Calu3 (cell line): Measurements from ENCODE around the gene SWI5. TPM values are rescaled to one million over a fixed set of nuclear protein-coding genes. Genes with fewer than 3 reads are reported as not detected.

Experiments used
- BruUV-seq: library from RNA; stranded (reverse); fragments of 400-500 nt; replicated peaks from 2 replicates; lab custom pipeline; 2021; lab: Mats Ljungman, UMichigan
- CTCF ChIA-PET: fragments of 300-600 bp; sonication (Branson Sonifier 250); formaldehyde crosslinking; loops from one replicate; lab custom pipeline; 2022; ENCODE audit warnings: antibody characterized with exemption; lab: Charles Lee
- DNase-seq: peaks from one replicate; pipeline ENCODE4 v3.0.0; 2022
- H3K27ac Mint-ChIP-seq: one replicate; pipeline ENCODE4 v1.8.0; 2022; ENCODE audit warnings: mixed read lengths; ENCODE audit not compliant: unreplicated experiment
- H3K27me3 Mint-ChIP-seq: one replicate; pipeline ENCODE4 v1.8.0; 2022; ENCODE audit warnings: mixed read lengths; ENCODE audit not compliant: unreplicated experiment
- H3K36me3 Mint-ChIP-seq: one replicate; pipeline ENCODE4 v1.8.0; 2022; ENCODE audit warnings: mild to moderate bottlenecking, moderate library complexity, mixed read lengths; ENCODE audit not compliant: insufficient read depth, unreplicated experiment
- H3K4me1 Mint-ChIP-seq: one replicate; pipeline ENCODE4 v1.8.0; 2022; ENCODE audit warnings: mild to moderate bottlenecking, low read depth, mixed read lengths; ENCODE audit not compliant: unreplicated experiment
- H3K4me3 Mint-ChIP-seq: one replicate; pipeline ENCODE4 v1.8.0; 2022; ENCODE audit warnings: mild to moderate bottlenecking, low read depth, moderate library complexity, mixed read lengths; ENCODE audit not compliant: unreplicated experiment
- H3K9me3 Mint-ChIP-seq: one replicate; pipeline ENCODE4 v1.8.0; 2022; ENCODE audit warnings: low read depth, mixed read lengths; ENCODE audit not compliant: unreplicated experiment
- CTCF ChIP-seq: fragments of 200-600 bp; IDR thresholded peaks from one replicate; pipeline ENCODE4 v1.8.0; 2022; ENCODE audit warnings: antibody characterized with exemption; ENCODE audit not compliant: unreplicated experiment
- intact Hi-C: fragments of 100-400 bp; cut with micrococcal nuclease; formaldehyde crosslinking; loops from one replicate; pipeline ENCODE4 v1.10.0; 2022; ENCODE audit not compliant: unreplicated experiment
- total RNA-seq: library from RNA; stranded (reverse); gene quantifications from 2 replicates; pipeline ENCODE4 v1.2.3, GENCODE V29; 2022

SWI5 gene
- total RNA-seq, 1 experiment from 2014 or later, result 9.6 TPM

DNA sequence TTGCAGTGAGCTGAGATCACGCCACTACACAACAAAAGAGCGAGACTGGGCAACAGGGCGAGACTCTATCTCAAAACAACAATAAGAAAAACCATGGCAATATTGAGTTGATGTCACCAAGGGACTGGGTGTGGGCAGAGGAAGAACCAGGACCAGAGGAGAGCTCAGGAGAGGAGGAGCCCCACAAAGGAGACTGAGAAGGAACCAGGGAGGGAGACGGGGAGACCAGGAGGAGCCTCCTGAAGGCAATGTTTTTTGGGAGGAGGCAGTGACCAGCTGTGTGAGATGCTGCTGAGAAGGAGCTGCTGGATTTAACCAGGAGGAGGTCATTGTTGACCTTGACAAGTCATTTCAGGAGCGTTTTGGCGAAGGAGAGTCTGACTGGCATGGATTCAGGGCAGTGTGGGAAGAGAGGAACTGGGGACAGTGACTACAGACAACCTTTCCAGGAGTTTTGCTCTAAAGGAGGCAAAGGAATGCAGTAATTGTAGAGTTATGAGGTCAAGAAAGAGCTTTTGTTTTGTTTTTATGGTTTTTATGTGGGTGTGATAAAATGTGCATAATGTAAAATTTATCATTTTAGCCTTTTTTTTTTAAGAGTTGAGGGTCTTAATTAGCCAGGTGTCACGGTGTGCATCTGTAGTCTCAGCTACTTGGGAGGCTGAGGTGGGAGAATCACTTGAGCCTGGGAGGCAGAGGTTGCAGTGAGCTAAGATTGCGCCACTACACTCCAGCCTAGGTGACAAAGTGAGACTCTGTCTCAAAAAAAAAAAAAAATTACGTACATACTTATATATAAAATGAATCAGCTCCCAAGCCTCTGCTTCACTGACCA lies 28.3 kb downstream of the SWI5 start:
- Mint-ChIP-seq H3K27ac (peak overlapping the region; percentile 42), H3K4me1 (no peaks in the 10 kb centered on the region), H3K36me3 (peaks cover 20% of the 10 kb centered on the region), H3K27me3 (no peaks in the 10 kb centered on the region), H3K4me3 (no peak overlapping the region), H3K9me3 (no peaks in the 10 kb centered on the region)
- CTCF ChIA-PET, result interaction anchor here (0.6 kb wide), 1 partner anchor 17 kb away, joined by 5 read pairs; no protein-coding TSS in a partner anchor
- no peak for DNase-seq
- no peak for TF ChIP-seq CTCF
- no TSS peak for BruUV-seq
- intact Hi-C loops, result loop anchor here (10.0 kb wide), 1 partner anchor 250 kb away; the partner anchor contains the start of gene SPTAN1

- no peak for DNase-seq
- no TSS peak for BruUV-seq
- H3K27ac Mint-ChIP-seq, result no peak overlapping the region
- H3K27me3 Mint-ChIP-seq, result no peaks in the 10 kb centered on the region
- peaks cover 22% of the 10 kb centered on the region for H3K36me3 Mint-ChIP-seq
- intact Hi-C loops, result loop anchor here (10.0 kb wide), 1 partner anchor 250 kb away; the partner anchor contains the start of gene SPTAN1
- TF ChIP-seq CTCF, result no peak
- H3K4me1 Mint-ChIP-seq, result no peaks in the 10 kb centered on the region
- H3K9me3 Mint-ChIP-seq, result no peaks in the 10 kb centered on the region
- H3K4me3 Mint-ChIP-seq, result no peak overlapping the region
- CTCF ChIA-PET, result interaction anchor here (0.6 kb wide), 1 partner anchor 18 kb away, joined by 5 read pairs; no protein-coding TSS in a partner anchor
Observed at GRCh38 chr9:128304971-128305288, 28.9 kb downstream of the SWI5 start.

DNA sequence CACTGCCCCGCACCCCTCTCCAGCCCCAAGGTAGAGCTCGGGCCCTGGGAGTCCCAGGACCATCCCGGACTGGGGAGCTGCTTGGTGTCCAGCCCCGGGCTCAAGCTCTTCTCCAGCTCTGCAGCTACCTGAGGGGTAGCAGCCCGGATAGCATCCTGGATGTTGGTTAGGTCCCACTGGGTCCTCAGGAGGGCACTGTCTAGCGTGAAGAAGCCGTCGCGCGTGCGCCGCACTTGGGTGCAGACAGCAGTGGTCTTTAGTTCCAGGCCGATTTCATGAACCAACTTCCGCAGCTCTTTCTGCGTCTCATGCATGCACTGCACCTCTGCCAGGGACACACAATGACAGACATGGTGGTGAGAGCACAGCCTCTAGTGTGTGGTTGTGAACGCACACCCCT lies 33.5 kb downstream of the SWI5 start:
- intact Hi-C loops, result loop anchor here (10.0 kb wide), 1 partner anchor 245 kb away; the partner anchor contains the start of gene SPTAN1
- H3K36me3 Mint-ChIP-seq, result peaks cover 36% of the 10 kb centered on the region

GRCh38 chr9:128310461-128310860 lies 34.4 kb downstream of the SWI5 start:
- no peaks in the 10 kb centered on the region for H3K27me3 Mint-ChIP-seq
- peaks cover 36% of the 10 kb centered on the region for H3K36me3 Mint-ChIP-seq
- H3K27ac Mint-ChIP-seq, result no peak overlapping the region
- no peaks in the 10 kb centered on the region for H3K9me3 Mint-ChIP-seq
- intact Hi-C loops, result no loop called here
- H3K4me1 Mint-ChIP-seq, result no peaks in the 10 kb centered on the region
- no peak overlapping the region for H3K4me3 Mint-ChIP-seq
- TF ChIP-seq CTCF, result no peak
- CTCF ChIA-PET, result no interaction called here
- DNase-seq, result no peak
- BruUV-seq, result no TSS peak

More for the DNA sequence above, 33.5 kb downstream of the SWI5 start:
- no TSS peak for BruUV-seq
- no peaks in the 10 kb centered on the region for H3K9me3 Mint-ChIP-seq
- DNase-seq, result no peak
- H3K4me1 Mint-ChIP-seq, result no peaks in the 10 kb centered on the region
- H3K4me3 Mint-ChIP-seq, result no peak overlapping the region
- H3K27me3 Mint-ChIP-seq, result no peaks in the 10 kb centered on the region
- no peak overlapping the region for H3K27ac Mint-ChIP-seq
- TF ChIP-seq CTCF, result no peak
- CTCF ChIA-PET, result no interaction called here
